Mucosa of gallbladder (tissue), 1 donor: ENCODE results near the gene PRDM16. TPM values are rescaled to one million over a fixed set of nuclear protein-coding genes. Genes with fewer than 3 reads are reported as not detected.

ENCODE experiments used
- DNase-seq: peaks from one replicate; pipeline ENCODE4 v3.0.0-alpha.2; 2020; ENCODE audit warnings: low spot score
- total RNA-seq: library from RNA; stranded (reverse); gene quantifications from one replicate; pipeline ENCODE4 v1.2.1, GENCODE V29; 2021
- donor health status: DM: no; HTN: no; CAD: no.

The PRDM16 gene
- total RNA-seq, 1 donor from 2014 or later: 29.3 TPM

DNA sequence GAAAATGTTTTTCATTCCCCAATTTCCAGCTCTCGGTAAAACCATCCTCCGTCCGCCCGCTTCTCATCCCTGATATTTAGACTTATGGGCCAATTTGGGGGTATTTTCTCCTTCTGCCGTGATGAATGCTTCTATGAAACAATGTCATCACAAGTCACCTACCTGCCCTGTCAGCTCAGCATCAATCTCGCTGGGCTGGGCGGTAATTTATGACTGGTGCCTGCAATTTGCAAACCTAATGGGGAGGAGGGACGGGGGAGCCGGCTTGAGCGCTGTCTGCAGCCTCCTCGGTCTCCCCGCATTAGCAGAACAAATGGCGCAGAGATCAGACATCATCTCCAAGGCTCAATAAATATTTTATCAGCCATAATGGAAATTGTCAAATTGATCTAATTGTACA is 72.1 kb downstream of the PRDM16 start:
- no peak for DNase-seq

- DNase-seq: no peak
Measured at GRCh38 chr1:3141836-3142235, 72.8 kb downstream of the PRDM16 start.

GRCh38 chr1:3142236-3142635 is 73.2 kb downstream of the PRDM16 start:
- DNase-seq: no peak

DNA sequence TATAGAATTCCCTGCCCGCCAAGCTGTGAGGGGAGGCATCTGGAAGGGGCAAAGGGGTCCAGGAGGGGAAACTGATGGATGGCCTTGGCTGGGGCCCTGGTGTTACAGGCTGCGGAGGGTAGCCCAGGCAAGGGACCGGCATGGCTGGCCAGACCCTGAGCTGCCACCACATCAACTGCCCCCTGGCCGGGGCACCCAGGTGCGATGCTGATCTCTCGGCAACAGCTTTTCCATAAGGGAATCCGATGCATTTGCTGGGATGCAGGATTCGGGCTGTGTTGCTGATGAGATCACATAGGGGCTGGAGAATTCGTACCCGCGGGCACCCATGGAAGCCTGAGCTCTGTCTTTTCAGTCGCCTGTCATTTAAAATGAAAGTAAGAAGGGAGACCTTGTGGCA is 73.7 kb downstream of the PRDM16 start:
- DNase-seq: no peak

GRCh38 chr1:3145532-3146325 is 76.7 kb downstream of the PRDM16 start:
- DNase-seq: no peak

- no peak for DNase-seq
Measured at GRCh38 chr1:3146458-3146857, 77.5 kb downstream of the PRDM16 start.

DNA sequence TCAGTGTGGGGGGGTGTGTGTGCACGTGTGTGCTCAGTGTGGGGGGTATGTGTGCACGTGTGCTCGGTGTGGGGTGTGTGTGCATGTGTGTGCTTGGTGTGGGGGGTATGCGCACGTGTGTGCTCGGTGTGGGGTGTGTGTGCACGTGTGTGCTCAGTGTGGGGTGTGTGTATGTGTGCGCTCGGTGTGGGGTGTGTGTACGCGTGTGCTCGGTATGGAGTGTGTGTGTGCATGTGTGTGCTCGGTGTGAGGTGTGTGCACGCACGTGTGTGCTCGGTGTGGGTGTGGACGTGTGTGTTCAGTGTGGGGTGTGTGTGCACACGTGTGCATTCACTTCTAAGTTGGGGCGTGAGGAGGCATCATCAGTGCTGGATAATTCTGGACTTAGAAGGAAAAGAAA is 77.9 kb downstream of the PRDM16 start:
- no peak for DNase-seq

- no peak for DNase-seq
Measured at GRCh38 chr1:3148171-3148570, 79.2 kb downstream of the PRDM16 start.

DNA sequence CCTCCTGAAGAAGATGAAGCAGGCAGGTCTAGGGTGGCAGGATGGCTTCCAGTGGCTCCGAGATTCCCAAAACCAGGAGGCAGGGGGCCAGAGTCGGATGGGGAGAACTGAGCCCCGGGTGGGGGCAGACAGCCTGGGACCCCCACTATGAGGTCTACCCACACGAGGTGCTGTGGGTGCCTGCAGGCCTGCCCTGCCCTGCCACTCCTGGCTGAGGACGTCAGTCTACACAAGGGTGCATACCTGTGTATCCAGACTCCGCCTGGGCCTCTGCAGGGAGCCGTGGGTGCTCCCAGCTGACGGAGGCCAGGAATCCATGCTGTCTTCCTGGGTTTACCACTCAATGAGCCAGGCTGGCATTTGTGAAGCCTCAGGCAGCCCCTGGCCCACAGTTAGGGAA is 80.3 kb downstream of the PRDM16 start:
- DNase-seq: no peak

DNA sequence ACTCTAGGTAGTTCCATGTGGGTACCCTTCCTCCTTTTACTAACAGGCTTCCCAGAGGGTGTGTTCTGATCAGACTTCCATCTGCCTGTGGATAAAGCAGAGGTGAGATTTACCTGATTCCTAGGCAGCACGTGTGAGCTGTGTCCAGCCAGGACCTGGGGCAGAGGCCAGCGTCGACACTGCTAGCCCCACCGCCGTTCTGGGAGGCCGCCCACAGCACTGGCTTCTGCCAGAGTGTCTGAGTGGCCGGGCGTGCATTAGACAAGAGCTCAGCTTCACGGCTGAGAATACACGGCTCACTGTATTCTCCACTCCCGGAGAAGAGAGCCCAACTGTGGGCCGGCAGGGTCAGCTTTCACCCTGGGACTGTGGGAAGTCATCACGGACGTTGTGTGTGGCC is 82.5 kb downstream of the PRDM16 start:
- DNase-seq: no peak

- no peak for DNase-seq
Measured at GRCh38 chr1:3152143-3152542, 83.1 kb downstream of the PRDM16 start.

DNA sequence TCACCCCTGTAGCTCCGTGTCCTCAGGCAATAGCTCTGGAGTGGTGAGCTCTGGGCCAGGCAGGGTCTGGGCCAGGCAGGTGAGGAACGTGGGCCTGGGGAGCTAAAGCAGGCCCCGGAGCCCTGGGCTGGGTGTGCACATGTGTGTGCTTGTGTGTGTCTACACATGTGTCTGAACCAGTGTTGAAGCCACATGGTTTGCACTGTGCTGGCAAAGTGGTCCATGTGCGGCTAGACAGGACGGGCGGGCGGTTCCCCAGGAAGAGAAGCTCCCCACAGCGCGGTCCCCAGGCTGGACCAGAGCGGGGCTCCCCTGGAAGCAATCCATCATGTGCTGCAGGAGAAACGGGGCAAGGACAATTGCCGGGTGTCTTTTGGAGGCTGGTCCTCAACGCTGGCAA is 84.2 kb downstream of the PRDM16 start:
- no peak for DNase-seq

DNA sequence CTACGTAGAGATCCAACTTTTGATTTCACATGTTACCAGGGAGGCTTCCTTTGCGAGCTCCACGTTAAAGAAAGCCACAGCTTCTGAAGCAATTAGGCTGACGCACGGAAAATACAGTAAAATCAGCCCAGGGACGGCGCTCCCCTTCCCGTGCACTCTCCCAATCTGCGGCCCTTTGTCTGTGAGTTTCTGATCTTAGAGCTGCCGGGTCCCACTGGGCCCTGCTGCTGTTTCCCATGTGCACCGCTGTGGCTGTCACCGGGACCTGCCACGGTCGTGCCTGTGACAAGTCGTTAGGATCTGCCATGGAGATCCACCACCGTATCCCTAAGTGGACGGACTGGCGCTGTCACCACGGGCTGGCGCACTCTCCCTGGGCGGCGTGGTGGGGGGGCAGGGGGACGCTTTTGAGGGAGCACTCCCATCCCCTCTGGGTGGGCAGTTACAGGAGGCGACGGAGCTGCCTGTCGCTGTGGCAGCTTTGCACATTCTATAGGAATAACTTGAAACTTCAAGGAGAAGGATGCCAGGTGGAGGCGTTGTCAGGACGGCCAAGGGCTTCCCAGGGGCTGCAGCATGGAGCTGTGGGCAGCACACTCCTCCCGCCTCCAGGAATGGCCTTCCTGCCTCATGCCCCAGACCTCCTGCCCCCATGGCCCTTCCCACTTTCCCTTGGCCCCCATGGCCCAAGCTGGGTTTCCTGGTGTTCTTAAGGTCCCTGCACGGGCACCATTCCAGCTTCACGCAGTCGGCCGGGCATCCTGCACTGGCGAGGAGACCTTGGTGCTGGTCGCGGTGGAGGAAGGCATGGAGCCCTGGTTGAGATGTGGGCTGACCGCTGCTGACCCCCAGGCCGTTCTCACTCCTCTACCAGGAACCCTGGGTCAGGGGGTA is 85.1 kb downstream of the PRDM16 start:
- no peak for DNase-seq

GRCh38 chr1:3155056-3155925 is 86.3 kb downstream of the PRDM16 start:
- DNase-seq: no peak

DNA sequence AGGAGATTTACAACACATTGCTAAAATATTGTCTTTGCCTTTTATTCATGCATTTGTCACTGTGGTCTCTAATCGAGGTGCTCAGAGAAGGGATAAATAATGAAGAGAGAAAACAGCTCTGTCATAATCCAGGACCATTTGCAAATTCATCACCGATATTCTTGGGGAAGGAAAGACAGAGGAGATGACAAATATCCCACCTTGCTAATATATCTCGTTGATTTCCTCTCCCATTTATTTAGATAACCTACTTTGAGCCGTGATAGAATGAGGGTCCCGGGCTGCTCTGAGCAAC is 86.9 kb downstream of the PRDM16 start:
- DNase-seq: no peak

DNA sequence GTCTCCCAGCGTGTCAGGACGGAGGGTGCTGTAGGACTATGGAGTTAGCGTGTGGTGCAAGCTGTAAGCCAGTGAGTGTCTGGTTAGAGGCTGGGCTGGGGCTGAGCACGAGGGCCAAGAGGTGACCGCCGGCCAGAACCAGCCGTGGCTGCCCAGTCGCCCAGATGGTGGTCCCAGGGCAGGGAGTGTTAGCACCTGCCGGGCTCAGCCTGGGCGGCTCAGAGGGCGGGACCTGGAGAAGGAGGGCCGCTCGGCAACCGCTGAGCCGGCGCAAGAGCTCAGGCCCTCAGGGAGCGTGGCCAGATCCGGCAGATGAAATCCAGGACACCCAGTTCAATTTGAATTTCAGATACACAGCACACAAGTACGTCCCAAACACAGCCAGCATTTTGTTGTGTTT is 87.9 kb downstream of the PRDM16 start:
- no peak for DNase-seq

DNA sequence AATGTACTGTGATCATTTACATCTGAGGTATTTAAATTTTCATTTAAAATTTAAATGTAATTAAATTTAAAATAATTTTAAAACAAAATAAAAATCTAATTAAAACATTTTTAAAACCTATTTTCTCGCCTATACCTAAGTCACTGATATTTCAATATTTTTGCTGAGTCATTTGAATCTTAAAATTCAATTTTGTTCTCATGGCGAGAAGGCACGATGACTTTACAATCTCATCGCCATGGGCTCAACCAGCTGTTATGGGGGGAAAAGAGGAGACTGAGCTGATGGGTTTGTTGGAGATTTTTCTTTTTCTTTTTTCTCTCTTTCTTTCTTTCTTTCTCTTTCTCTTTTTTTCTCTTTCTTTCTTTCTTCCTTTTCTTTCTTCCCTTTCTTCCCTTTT is 89.3 kb downstream of the PRDM16 start:
- no peak for DNase-seq

DNA sequence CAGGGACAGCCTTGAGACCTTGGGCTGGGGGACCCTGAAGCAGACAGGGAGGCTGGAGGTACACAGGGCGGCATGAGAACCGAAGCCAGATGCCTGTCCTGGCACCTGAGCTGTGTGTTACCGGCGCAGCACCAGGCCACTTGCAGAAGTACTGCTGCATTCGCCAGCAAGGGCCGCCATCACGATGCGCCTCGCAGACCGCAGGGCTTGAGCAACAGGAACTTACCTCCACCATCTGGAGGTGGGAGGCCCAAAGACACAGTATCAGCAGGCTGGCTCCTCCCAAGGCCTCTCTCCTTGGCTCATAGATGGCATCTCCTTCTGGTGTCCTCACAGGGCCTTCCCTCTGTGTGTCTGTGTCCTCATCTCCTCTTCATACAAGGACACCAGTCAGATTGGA is 90.1 kb downstream of the PRDM16 start:
- DNase-seq: no peak

DNA sequence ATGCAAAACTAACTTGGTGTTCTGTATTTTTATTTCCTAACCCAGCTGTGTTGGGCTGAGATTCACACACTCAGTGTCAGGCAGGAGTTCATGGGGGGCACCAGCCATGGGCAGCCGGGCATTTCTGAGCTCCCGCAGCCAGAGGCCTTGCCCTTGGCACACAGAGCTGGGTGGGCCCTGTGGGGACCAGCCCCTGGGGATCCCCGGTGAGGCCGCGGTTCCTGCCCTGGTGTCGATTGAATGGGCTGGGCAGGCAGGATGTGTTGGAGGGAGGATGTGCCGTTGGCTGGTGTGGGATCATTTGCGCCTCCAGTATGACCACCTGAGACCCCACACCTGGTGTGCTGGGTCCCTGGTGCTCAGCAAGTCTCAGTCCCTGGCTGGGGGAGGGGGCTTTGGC is 91.0 kb downstream of the PRDM16 start:
- DNase-seq: no peak

GRCh38 chr1:3160647-3161145 is 91.7 kb downstream of the PRDM16 start:
- no peak for DNase-seq

DNA sequence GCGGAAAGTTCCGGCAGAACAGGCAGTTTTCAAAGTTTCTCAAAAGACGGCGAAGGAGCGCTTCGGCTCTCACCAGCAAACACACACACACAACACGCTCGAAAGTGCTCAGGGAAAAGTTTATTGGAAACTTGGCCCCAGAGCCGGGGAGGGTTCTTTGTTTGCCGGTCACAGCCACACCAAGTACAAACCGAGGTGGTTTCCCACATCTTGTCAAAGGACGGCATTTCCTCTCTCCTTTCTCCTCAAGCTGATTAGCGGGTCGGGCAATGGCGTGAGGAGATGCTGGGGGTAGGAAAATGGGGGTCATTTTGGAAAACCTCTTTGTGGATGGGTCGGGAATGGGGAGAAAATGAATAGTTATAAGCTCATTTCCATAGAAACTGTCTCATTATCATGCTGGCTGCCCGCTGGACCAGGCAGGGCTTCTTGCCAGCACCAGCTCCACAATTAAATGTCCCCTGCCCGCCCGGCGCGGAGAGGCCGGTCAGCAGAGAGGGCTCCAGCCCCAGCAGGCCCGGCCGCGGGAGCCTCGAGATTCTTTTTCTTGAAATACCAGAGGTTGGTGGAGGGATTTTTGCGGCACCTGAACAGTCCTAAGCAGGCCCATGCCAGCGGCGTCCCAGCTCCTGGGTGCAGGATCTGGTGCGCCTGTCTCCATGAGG is 92.3 kb downstream of the PRDM16 start:
- DNase-seq: no peak
